ENCODE results near the gene IKZF3.

GRCh38 chr17:39866013-39866730 is 2.1 kb upstream of the IKZF3 start:
- TF ChIP-seq BMI1 (IDR thresholded peaks at IDR 0.05; ENCODE audit: borderline replicate concordance) (no peak), NBN (IDR thresholded peaks at IDR 0.05) (no peak), TCF7 (IDR thresholded peaks at IDR 0.05; ENCODE audit: borderline replicate concordance) (no peak), RELA (IDR thresholded peaks at IDR 0.05; ENCODE audit: borderline replicate concordance, partially characterized antibody) (no peak)
- TF ChIP-seq, protein P1, sequence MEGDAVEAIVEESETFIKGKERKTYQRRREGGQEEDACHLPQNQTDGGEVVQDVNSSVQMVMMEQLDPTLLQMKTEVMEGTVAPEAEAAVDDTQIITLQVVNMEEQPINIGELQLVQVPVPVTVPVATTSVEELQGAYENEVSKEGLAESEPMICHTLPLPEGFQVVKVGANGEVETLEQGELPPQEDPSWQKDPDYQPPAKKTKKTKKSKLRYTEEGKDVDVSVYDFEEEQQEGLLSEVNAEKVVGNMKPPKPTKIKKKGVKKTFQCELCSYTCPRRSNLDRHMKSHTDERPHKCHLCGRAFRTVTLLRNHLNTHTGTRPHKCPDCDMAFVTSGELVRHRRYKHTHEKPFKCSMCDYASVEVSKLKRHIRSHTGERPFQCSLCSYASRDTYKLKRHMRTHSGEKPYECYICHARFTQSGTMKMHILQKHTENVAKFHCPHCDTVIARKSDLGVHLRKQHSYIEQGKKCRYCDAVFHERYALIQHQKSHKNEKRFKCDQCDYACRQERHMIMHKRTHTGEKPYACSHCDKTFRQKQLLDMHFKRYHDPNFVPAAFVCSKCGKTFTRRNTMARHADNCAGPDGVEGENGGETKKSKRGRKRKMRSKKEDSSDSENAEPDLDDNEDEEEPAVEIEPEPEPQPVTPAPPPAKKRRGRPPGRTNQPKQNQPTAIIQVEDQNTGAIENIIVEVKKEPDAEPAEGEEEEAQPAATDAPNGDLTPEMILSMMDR (IDR thresholded peaks at IDR 0.05 in 2 of 3, conservative IDR thresholded peaks at IDR 0.05 in 1 of 3; ENCODE audit: control insufficient read depth in 2 of 3, extremely low read depth in 1 of 3, insufficient read depth in 1 of 3, low read depth in 3 of 3, low read length in 3 of 3) = no peak
- TF ChIP-seq, protein P2, sequence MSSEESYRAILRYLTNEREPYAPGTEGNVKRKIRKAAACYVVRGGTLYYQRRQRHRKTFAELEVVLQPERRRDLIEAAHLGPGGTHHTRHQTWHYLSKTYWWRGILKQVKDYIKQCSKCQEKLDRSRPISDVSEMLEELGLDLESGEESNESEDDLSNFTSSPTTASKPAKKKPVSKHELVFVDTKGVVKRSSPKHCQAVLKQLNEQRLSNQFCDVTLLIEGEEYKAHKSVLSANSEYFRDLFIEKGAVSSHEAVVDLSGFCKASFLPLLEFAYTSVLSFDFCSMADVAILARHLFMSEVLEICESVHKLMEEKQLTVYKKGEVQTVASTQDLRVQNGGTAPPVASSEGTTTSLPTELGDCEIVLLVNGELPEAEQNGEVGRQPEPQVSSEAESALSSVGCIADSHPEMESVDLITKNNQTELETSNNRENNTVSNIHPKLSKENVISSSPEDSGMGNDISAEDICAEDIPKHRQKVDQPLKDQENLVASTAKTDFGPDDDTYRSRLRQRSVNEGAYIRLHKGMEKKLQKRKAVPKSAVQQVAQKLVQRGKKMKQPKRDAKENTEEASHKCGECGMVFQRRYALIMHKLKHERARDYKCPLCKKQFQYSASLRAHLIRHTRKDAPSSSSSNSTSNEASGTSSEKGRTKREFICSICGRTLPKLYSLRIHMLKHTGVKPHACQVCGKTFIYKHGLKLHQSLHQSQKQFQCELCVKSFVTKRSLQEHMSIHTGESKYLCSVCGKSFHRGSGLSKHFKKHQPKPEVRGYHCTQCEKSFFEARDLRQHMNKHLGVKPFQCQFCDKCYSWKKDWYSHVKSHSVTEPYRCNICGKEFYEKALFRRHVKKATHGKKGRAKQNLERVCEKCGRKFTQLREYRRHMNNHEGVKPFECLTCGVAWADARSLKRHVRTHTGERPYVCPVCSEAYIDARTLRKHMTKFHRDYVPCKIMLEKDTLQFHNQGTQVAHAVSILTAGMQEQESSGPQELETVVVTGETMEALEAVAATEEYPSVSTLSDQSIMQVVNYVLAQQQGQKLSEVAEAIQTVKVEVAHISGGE (CRISPR knock-in tag; IDR thresholded peaks at IDR 0.05) = no peak
